ENCODE data around the gene GGTLC1.

- TF ChIP-seq CTCF (IDR thresholded peaks at IDR 0.05) (no peak), POLR2A (IDR thresholded peaks at IDR 0.05) (no peak)
Observed at GRCh38 chr20:24011282-24011681, 22.7 kb upstream of the GGTLC1 start.
